ENCODE measurements around the gene RTP5. TPM values are rescaled to one million over a fixed set of nuclear protein-coding genes. Genes with fewer than 3 reads are reported as not detected.
"Not testable (repeated sequence)": the region's sequence is repeated elsewhere in the genome, so short reads cannot be mapped to it uniquely, and the experiment has no call there.

Gene RTP5
- polyA plus RNA-seq, 4 donors, result not detected

GRCh38 chr2:241900251-241901017 is 30.9 kb downstream of the RTP5 start:
- DNase-seq (ENCODE audit: low read depth in 4 of 4, low spot score in 3 of 4), result no peak

- no peak for DNase-seq (ENCODE audit: low read depth in 4 of 4, low spot score in 3 of 4)
These were observed 31.5 kb downstream of the RTP5 start for GRCh38 chr2:241901018-241901380.

- no peak for DNase-seq (ENCODE audit: low read depth in 4 of 4, low spot score in 3 of 4)
These were observed 32.2 kb downstream of the RTP5 start for GRCh38 chr2:241901500-241902351.

GRCh38 chr2:241902357-241902991 is 32.9 kb downstream of the RTP5 start:
- DNase-seq (ENCODE audit: low read depth in 4 of 4, low spot score in 3 of 4), result no peak

GRCh38 chr2:241903121-241904010 is 33.8 kb downstream of the RTP5 start:
- no peak for DNase-seq (ENCODE audit: low read depth in 4 of 4, low spot score in 3 of 4)

- no peak for DNase-seq (ENCODE audit: low read depth in 4 of 4, low spot score in 3 of 4)
These were observed 34.6 kb downstream of the RTP5 start for GRCh38 chr2:241904011-241904718.

- no peak for DNase-seq (ENCODE audit: low read depth in 4 of 4, low spot score in 3 of 4)
These were observed 35.5 kb downstream of the RTP5 start for GRCh38 chr2:241904791-241905710.

GRCh38 chr2:241905716-241906377 is 36.3 kb downstream of the RTP5 start:
- no peak for DNase-seq (ENCODE audit: low read depth in 4 of 4, low spot score in 3 of 4)

- not testable (repeated sequence) for DNase-seq (ENCODE audit: low read depth in 4 of 4, low spot score in 3 of 4)
These were observed 36.8 kb downstream of the RTP5 start for GRCh38 chr2:241906378-241906770.

GRCh38 chr2:241906826-241907570 is 37.5 kb downstream of the RTP5 start:
- no peak for DNase-seq (ENCODE audit: low read depth in 4 of 4, low spot score in 3 of 4)

- not testable (repeated sequence) for DNase-seq (ENCODE audit: low read depth in 4 of 4, low spot score in 3 of 4)
These were observed 38.3 kb downstream of the RTP5 start for GRCh38 chr2:241907831-241908230.

- DNase-seq (ENCODE audit: low read depth in 4 of 4, low spot score in 3 of 4), result no peak
These were observed 39.3 kb downstream of the RTP5 start for GRCh38 chr2:241908686-241909420.

- DNase-seq (ENCODE audit: low read depth in 4 of 4, low spot score in 3 of 4), result no peak
These were observed 40.2 kb downstream of the RTP5 start for GRCh38 chr2:241909769-241910168.

GRCh38 chr2:241910604-241911520 is 41.3 kb downstream of the RTP5 start:
- no peak for DNase-seq (ENCODE audit: low read depth in 4 of 4, low spot score in 3 of 4)

- no peak for DNase-seq (ENCODE audit: low read depth in 4 of 4, low spot score in 3 of 4)
These were observed 42.0 kb downstream of the RTP5 start for GRCh38 chr2:241911551-241911950.

Measured in right renal pelvis (tissue), 4 donors.